AG09309 (cell line): ENCODE measurements around the gene TUBE1.

Source experiments
- DNase-seq: peaks from one replicate; pipeline ENCODE4 v3.0.0-alpha.2; 2010; ENCODE audit warnings: low read depth
- H3K4me3 ChIP-seq: 2 replicates; pipeline ENCODE4 v1.5.1; 2011; ENCODE audit warnings: mild to moderate bottlenecking, low read depth, low read length, moderate library complexity; ENCODE audit not compliant: control insufficient read depth
- CTCF ChIP-seq: IDR thresholded peaks from 2 replicates; pipeline ENCODE4 v1.5.1; 2011; ENCODE audit warnings: mild to moderate bottlenecking, low read depth, low read length, inconsistent platforms; ENCODE audit not compliant: insufficient read depth, control insufficient read depth; ENCODE audit errors: missing control alignments

The TUBE1 gene

GRCh38 chr6:112100561-112100960, 13.3 kb upstream of the TUBE1 start:
- TF ChIP-seq CTCF = no peak

GRCh38 chr6:112096901-112097300, 9.6 kb upstream of the TUBE1 start:
- no peak overlapping the region for H3K4me3 ChIP-seq
- no peak for DNase-seq
- TF ChIP-seq CTCF = no peak

More at GRCh38 chr6:112100561-112100960, 13.3 kb upstream of the TUBE1 start:
- no peak for DNase-seq
- H3K4me3 ChIP-seq = no peak overlapping the region

GRCh38 chr6:112087916-112088315, 634 bp upstream of the TUBE1 start:
- TF ChIP-seq CTCF = no peak
- H3K4me3 ChIP-seq = peak overlapping the region; percentile 62
- no peak for DNase-seq

- H3K4me3 ChIP-seq = peak overlapping the region; percentile 62
- peak; percentile 27 for TF ChIP-seq CTCF
- DNase-seq = peak; percentile 18
These were observed 542 bp downstream of the TUBE1 start for GRCh38 chr6:112086744-112087135.

- no peak for DNase-seq
- no peak overlapping the region for H3K4me3 ChIP-seq
- no peak for TF ChIP-seq CTCF
These were observed 1.8 kb downstream of the TUBE1 start for GRCh38 chr6:112085286-112086065.

- no peak overlapping the region for H3K4me3 ChIP-seq
- DNase-seq = no peak
- TF ChIP-seq CTCF = no peak
These were observed 5.7 kb downstream of the TUBE1 start for GRCh38 chr6:112081569-112081968.
